WTC11 (cell line): ENCODE data around the gene EML4. TPM values are rescaled to one million over a fixed set of nuclear protein-coding genes. Genes with fewer than 3 reads are reported as not detected.

ENCODE experiments used
- ATAC-seq: fragments of 200-7000 bp; cut with Tn5 transposase; 2 replicates; pipeline ENCODE4 v1.10.0; 2021; ENCODE audit warnings: mild to moderate bottlenecking, moderate library complexity
- CTCF ChIA-PET: fragments of 300-600 bp; sonication (Branson Sonifier 250); formaldehyde crosslinking; loops from one replicate; lab custom pipeline; 2021; ENCODE audit warnings: antibody characterized with exemption; lab: Charles Lee
- POLR2A ChIA-PET: fragments of 350-600 bp; sonication (Branson Sonifier 250); formaldehyde crosslinking; loops from one replicate; lab custom pipeline; 2021; ENCODE audit warnings: antibody characterized with exemption; lab: Charles Lee
- DNase-seq: peaks from one replicate; pipeline ENCODE4 v3.0.0; 2021; ENCODE audit warnings: low spot score
- H3K27ac Mint-ChIP-seq: 2 replicates; pipeline ENCODE4 v1.8.0; 2021; ENCODE audit warnings: mixed read lengths
- H3K27me3 Mint-ChIP-seq: 2 replicates; pipeline ENCODE4 v1.8.0; 2021; ENCODE audit warnings: low read depth, mild to moderate bottlenecking, moderate library complexity, mixed read lengths
- H3K36me3 Mint-ChIP-seq: 2 replicates; pipeline ENCODE4 v1.8.0; 2021; ENCODE audit warnings: mixed read lengths
- H3K4me1 Mint-ChIP-seq: 2 replicates; pipeline ENCODE4 v1.8.0; 2022; ENCODE audit warnings: mixed read lengths
- H3K4me3 Mint-ChIP-seq: 2 replicates; pipeline ENCODE4 v1.8.0; 2021; ENCODE audit warnings: mild to moderate bottlenecking, moderate library complexity, mixed read lengths
- H3K9me3 Mint-ChIP-seq: 2 replicates; pipeline ENCODE4 v1.8.0; 2021; ENCODE audit warnings: mixed read lengths
- ATF1 ChIP-seq: sonication (generic); formaldehyde crosslinking; IDR thresholded peaks from 2 replicates; pipeline ENCODE4 v1.8.1; 2023; ENCODE audit warnings: mild to moderate bottlenecking, moderate library complexity, missing genetic modification reagents
- ELF4 ChIP-seq: sonication (generic); formaldehyde crosslinking; IDR thresholded peaks from 2 replicates; pipeline ENCODE4 v1.8.1; 2022; ENCODE audit warnings: low read depth, mild to moderate bottlenecking, moderate library complexity, missing genetic modification reagents
- FOXP1 ChIP-seq: sonication (generic); formaldehyde crosslinking; IDR thresholded peaks from 2 replicates; pipeline ENCODE4 v1.8.0; 2022; ENCODE audit warnings: missing genetic modification reagents, mild to moderate bottlenecking, moderate library complexity, borderline replicate concordance
- GRHL2 ChIP-seq: fragments of 250-450 bp; sonication (Bioruptor Pico); IDR thresholded peaks from 2 replicates; pipeline ENCODE4 v1.8.0; 2022; ENCODE audit warnings: mild to moderate bottlenecking, moderate library complexity; ENCODE audit not compliant: insufficient replicate concordance, severe bottlenecking
- HMGXB4 ChIP-seq: sonication (generic); formaldehyde crosslinking; IDR thresholded peaks from 2 replicates; pipeline ENCODE4 v1.8.1; 2023; ENCODE audit warnings: mild to moderate bottlenecking, moderate library complexity, missing genetic modification reagents
- IRF2 ChIP-seq: sonication (generic); formaldehyde crosslinking; IDR thresholded peaks from 2 replicates; pipeline ENCODE4 v1.8.0; 2022; ENCODE audit warnings: low read depth, missing genetic modification reagents, borderline replicate concordance
- JAZF1 ChIP-seq: fragments of 250-450 bp; sonication (Bioruptor Pico); IDR thresholded peaks from 2 replicates; pipeline ENCODE4 v1.9.0; 2021; ENCODE audit warnings: moderate library complexity, mild to moderate bottlenecking, inconsistent platforms
- JUN ChIP-seq: sonication (generic); formaldehyde crosslinking; IDR thresholded peaks from 2 replicates; pipeline ENCODE4 v1.8.0; 2023; ENCODE audit warnings: mild to moderate bottlenecking, missing genetic modification reagents
- KAT7 ChIP-seq: sonication (generic); formaldehyde crosslinking; IDR thresholded peaks from 2 replicates; pipeline ENCODE4 v1.8.1; 2023; ENCODE audit warnings: missing genetic modification reagents, mild to moderate bottlenecking, borderline replicate concordance
- MYBL2 ChIP-seq: sonication (generic); formaldehyde crosslinking; IDR thresholded peaks from 2 replicates; pipeline ENCODE4 v1.8.1; 2023; ENCODE audit warnings: mild to moderate bottlenecking, moderate library complexity, missing genetic modification reagents
- NFATC4 ChIP-seq: fragments of 250-450 bp; sonication (Bioruptor Pico); IDR thresholded peaks from 2 replicates; pipeline ENCODE4 v1.9.0; 2021; ENCODE audit warnings: mild to moderate bottlenecking
- NR1H2 ChIP-seq: sonication (generic); formaldehyde crosslinking; IDR thresholded peaks from 2 replicates; pipeline ENCODE4 v1.9.0; 2021; ENCODE audit warnings: mild to moderate bottlenecking, moderate library complexity, missing genetic modification reagents
- OVOL2 ChIP-seq: fragments of 250-450 bp; sonication (Bioruptor Pico); IDR thresholded peaks from 2 replicates; pipeline ENCODE4 v1.9.0; 2021; ENCODE audit warnings: mild to moderate bottlenecking, borderline replicate concordance
- PREB ChIP-seq: sonication (generic); formaldehyde crosslinking; IDR thresholded peaks from 2 replicates; pipeline ENCODE4 v1.8.1; 2022; ENCODE audit warnings: mild to moderate bottlenecking, missing genetic modification reagents, moderate library complexity, borderline replicate concordance
- TEAD4 ChIP-seq: sonication (generic); formaldehyde crosslinking; IDR thresholded peaks from 2 replicates; pipeline ENCODE4 v1.8.0; 2022; ENCODE audit warnings: mild to moderate bottlenecking, missing genetic modification reagents
- ZNF121 ChIP-seq: sonication (generic); formaldehyde crosslinking; IDR thresholded peaks from 2 replicates; pipeline ENCODE4 v1.8.0; 2023; ENCODE audit warnings: missing genetic modification reagents
- ZNF263 ChIP-seq: sonication (generic); formaldehyde crosslinking; IDR thresholded peaks from 2 replicates; pipeline ENCODE4 v1.8.1; 2022; ENCODE audit warnings: low read depth, mild to moderate bottlenecking, moderate library complexity, missing genetic modification reagents
- ZSCAN18 ChIP-seq: fragments of 250-450 bp; sonication (Bioruptor Pico); IDR thresholded peaks from 2 replicates; pipeline ENCODE4 v2.1.2; 2022; ENCODE audit warnings: mild to moderate bottlenecking, moderate library complexity
- total RNA-seq: library from RNA; stranded (reverse); gene quantifications from 3 replicates; pipeline ENCODE4 v1.2.3, GENCODE V29; 2021

Gene EML4
- total RNA-seq, 1 experiment from 2014 or later: 89.9 TPM

GRCh38 chr2:42200926-42201855, 32.0 kb downstream of the EML4 start (continued):
- TF ChIP-seq ZSCAN18: no peak
- TF ChIP-seq NR1H2: no peak
- no peak for TF ChIP-seq FOXP1 (CRISPR knock-in tag)
- TF ChIP-seq KAT7 (CRISPR knock-in tag): no peak
- no peak for TF ChIP-seq ZNF263 (CRISPR knock-in tag)
- TF ChIP-seq IRF2 (CRISPR knock-in tag): no peak
- no peak for TF ChIP-seq GRHL2 (CRISPR knock-in tag)
- TF ChIP-seq PREB: no peak
- TF ChIP-seq TEAD4: no peak
- TF ChIP-seq JUN: no peak
- TF ChIP-seq NFATC4 (CRISPR knock-in tag): no peak
- no peak for TF ChIP-seq JAZF1

- TF ChIP-seq ELF4 (CRISPR knock-in tag) (no peak), ATF1 (CRISPR knock-in tag) (no peak), ZNF121 (peak; percentile 72), MYBL2 (CRISPR knock-in tag) (no peak)
- TF ChIP-seq, all 79 proteins: peak for 1
- DNase-seq (no peak), ATAC-seq (no peak)
- H3K9me3 Mint-ChIP-seq: peaks cover 13% of the 10 kb centered on the region
- POLR2A ChIA-PET: no interaction called here
- H3K4me3 Mint-ChIP-seq: no peak overlapping the region
- no peaks in the 10 kb centered on the region for H3K27me3 Mint-ChIP-seq
- H3K4me1 Mint-ChIP-seq: peaks cover 10% of the 10 kb centered on the region
- CTCF ChIA-PET: no interaction called here
- H3K27ac Mint-ChIP-seq: no peak overlapping the region
- H3K36me3 Mint-ChIP-seq: peaks cover 3% of the 10 kb centered on the region; the same call in 1 of the 2 replicates
These were observed 33.5 kb downstream of the EML4 start for GRCh38 chr2:42202634-42203008.

GRCh38 chr2:42203792-42204191, 34.6 kb downstream of the EML4 start:
- Mint-ChIP-seq H3K36me3 (peaks cover 3% of the 10 kb centered on the region; the same call in 1 of the 2 replicates), H3K27ac (no peak overlapping the region), H3K4me1 (peaks cover 10% of the 10 kb centered on the region), H3K27me3 (no peaks in the 10 kb centered on the region), H3K4me3 (no peak overlapping the region), H3K9me3 (peaks cover 8% of the 10 kb centered on the region)
- no peak for ATAC-seq
- no peak for TF ChIP-seq MYBL2 (CRISPR knock-in tag)
- TF ChIP-seq OVOL2: no peak
- TF ChIP-seq HMGXB4 (CRISPR knock-in tag): no peak
- ChIA-PET POLR2A (no interaction called here), CTCF (no interaction called here)
- DNase-seq: no peak
